Stimulated activated CD8-positive, alpha-beta memory T cell treated with anti-CD3 and anti-CD28 coated beads, Interleukin-12 subunit alpha, Interleukin-12 subunit beta, amount 100 ng/mL, for 24 hours (primary cell): ENCODE data around the gene TIE1.

ENCODE experiments used
- DNase-seq: peaks from one replicate; pipeline ENCODE4 v3.0.0-alpha.2; 2020; ENCODE audit errors: extremely low read depth

The TIE1 gene

GRCh38 chr1:43274125-43274803, 26.5 kb upstream of the TIE1 start:
- no peak for DNase-seq

- DNase-seq, result no peak
Measured at GRCh38 chr1:43274804-43275180, 26.0 kb upstream of the TIE1 start.

- DNase-seq, result no peak
Measured at GRCh38 chr1:43275826-43276620, 24.8 kb upstream of the TIE1 start.

- DNase-seq, result no peak
Measured at GRCh38 chr1:43276673-43277072, 24.1 kb upstream of the TIE1 start.

GRCh38 chr1:43277116-43277876, 23.5 kb upstream of the TIE1 start:
- DNase-seq, result no peak

- no peak for DNase-seq
Measured at GRCh38 chr1:43279161-43279560, 21.6 kb upstream of the TIE1 start.

GRCh38 chr1:43279666-43280065, 21.1 kb upstream of the TIE1 start:
- no peak for DNase-seq

GRCh38 chr1:43280692-43281091, 20.1 kb upstream of the TIE1 start:
- DNase-seq, result no peak

- no peak for DNase-seq
Measured at GRCh38 chr1:43282220-43283195, 18.3 kb upstream of the TIE1 start.

- no peak for DNase-seq
Measured at GRCh38 chr1:43284065-43284464, 16.7 kb upstream of the TIE1 start.

GRCh38 chr1:43284546-43285110, 16.2 kb upstream of the TIE1 start:
- no peak for DNase-seq

GRCh38 chr1:43285269-43285990, 15.4 kb upstream of the TIE1 start, which contains the start of gene C1orf210:
C1orf210 (minus strand) TSS chr1:43285581; CDS start chr1:43283270, 2,311 bp downstream.
- DNase-seq, result no peak

- no peak for DNase-seq
Measured at GRCh38 chr1:43286115-43286514, 14.7 kb upstream of the TIE1 start.

GRCh38 chr1:43286533-43286932, 14.2 kb upstream of the TIE1 start:
- DNase-seq, result no peak

- no peak for DNase-seq
Measured at GRCh38 chr1:43288058-43288784, 12.6 kb upstream of the TIE1 start.

- DNase-seq, result no peak
Measured at GRCh38 chr1:43288785-43289706, 11.7 kb upstream of the TIE1 start.

GRCh38 chr1:43292216-43292615, 8.6 kb upstream of the TIE1 start:
- no peak for DNase-seq

GRCh38 chr1:43292679-43293078, 8.1 kb upstream of the TIE1 start:
- DNase-seq, result no peak

GRCh38 chr1:43293176-43293575, 7.6 kb upstream of the TIE1 start:
- no peak for DNase-seq
